Cortex of kidney (tissue), 1 donor: ENCODE results near the gene TEX261.

Source experiments
- DNase-seq: peaks from one replicate; lab custom pipeline; 2025; lab: John Stamatoyannopoulos, UW

Gene TEX261

GRCh38 chr2:70959271-70959761 is 35.4 kb downstream of the TEX261 start:
- DNase-seq: no peak

- no peak for DNase-seq
These were observed 35.9 kb downstream of the TEX261 start for GRCh38 chr2:70958759-70959158.

GRCh38 chr2:70957798-70958197 is 36.9 kb downstream of the TEX261 start:
- DNase-seq: no peak

- DNase-seq: no peak
These were observed 38.5 kb downstream of the TEX261 start for GRCh38 chr2:70956141-70956540.

- DNase-seq: no peak
These were observed 39.8 kb downstream of the TEX261 start for GRCh38 chr2:70954886-70955285.

GRCh38 chr2:70949086-70949485 is 45.6 kb downstream of the TEX261 start:
- no peak for DNase-seq

GRCh38 chr2:70948337-70949003 is 46.2 kb downstream of the TEX261 start:
- no peak for DNase-seq

- DNase-seq: no peak
These were observed 47.0 kb downstream of the TEX261 start for GRCh38 chr2:70947556-70948184.

GRCh38 chr2:70946832-70947442 is 47.7 kb downstream of the TEX261 start:
- DNase-seq: no peak

- DNase-seq: no peak
These were observed 50.5 kb downstream of the TEX261 start for GRCh38 chr2:70944111-70944690.

GRCh38 chr2:70943205-70943871 is 51.3 kb downstream of the TEX261 start:
- no peak for DNase-seq

- no peak for DNase-seq
These were observed 52.1 kb downstream of the TEX261 start for GRCh38 chr2:70942396-70943204.

- no peak for DNase-seq
These were observed 53.0 kb downstream of the TEX261 start for GRCh38 chr2:70941701-70942100.

GRCh38 chr2:70941186-70941585 is 53.5 kb downstream of the TEX261 start:
- no peak for DNase-seq

GRCh38 chr2:70939839-70940580 is 54.7 kb downstream of the TEX261 start:
- DNase-seq: no peak

- DNase-seq: no peak
These were observed 55.5 kb downstream of the TEX261 start for GRCh38 chr2:70939001-70939838.

GRCh38 chr2:70938586-70938950 is 56.1 kb downstream of the TEX261 start:
- no peak for DNase-seq

- DNase-seq: no peak
These were observed 56.6 kb downstream of the TEX261 start for GRCh38 chr2:70937866-70938585.
